ENCODE results near the gene R3HDM4.
"Not testable (repeated sequence)": the region's sequence is repeated elsewhere in the genome, so short reads cannot be mapped to it uniquely, and the experiment has no call there.

The R3HDM4 gene

GRCh38 chr19:852136-853013, 60.6 kb downstream of the R3HDM4 start, which contains the start of gene ELANE:
TSS of gene ELANE (plus strand) at chr19:852303. CDS start at chr19:852329, 26 bp downstream.
- H3K4me3 ChIP-seq (replicated peaks; ENCODE audit: low read depth, low read length), result no peak within 1 kb of the TSS
- no peak for DNase-seq (ENCODE audit: extremely low read depth, low read depth)
- no peak for TF ChIP-seq CTCF (IDR thresholded peaks at IDR 0.05; ENCODE audit: low read depth, low read length, missing control alignments)

GRCh38 chr19:850979-851335, 62.1 kb downstream of the R3HDM4 start:
- no peak for TF ChIP-seq CTCF (IDR thresholded peaks at IDR 0.05; ENCODE audit: low read depth, low read length, missing control alignments)
- no peak for DNase-seq (ENCODE audit: extremely low read depth, low read depth)
- no peak overlapping the region for H3K4me3 ChIP-seq (replicated peaks; ENCODE audit: low read depth, low read length)

- TF ChIP-seq CTCF (IDR thresholded peaks at IDR 0.05; ENCODE audit: low read depth, low read length, missing control alignments), result no peak
- no peak overlapping the region for H3K4me3 ChIP-seq (replicated peaks; ENCODE audit: low read depth, low read length)
- DNase-seq (ENCODE audit: extremely low read depth, low read depth), result no peak
Observed at GRCh38 chr19:850221-850978, 62.6 kb downstream of the R3HDM4 start.

GRCh38 chr19:849195-849594, 63.8 kb downstream of the R3HDM4 start:
- not testable (repeated sequence) for DNase-seq (ENCODE audit: extremely low read depth, low read depth); H3K4me3 ChIP-seq (replicated peaks; ENCODE audit: low read depth, low read length)

GRCh38 chr19:848386-848921, 64.6 kb downstream of the R3HDM4 start:
- TF ChIP-seq CTCF (IDR thresholded peaks at IDR 0.05; ENCODE audit: low read depth, low read length, missing control alignments), result no peak
- DNase-seq (ENCODE audit: extremely low read depth, low read depth), result no peak
- H3K4me3 ChIP-seq (replicated peaks; ENCODE audit: low read depth, low read length), result no peak overlapping the region

All from HFF-Myc (cell line).